ENCODE measurements around the gene ITGA5.

Gene ITGA5

DNA sequence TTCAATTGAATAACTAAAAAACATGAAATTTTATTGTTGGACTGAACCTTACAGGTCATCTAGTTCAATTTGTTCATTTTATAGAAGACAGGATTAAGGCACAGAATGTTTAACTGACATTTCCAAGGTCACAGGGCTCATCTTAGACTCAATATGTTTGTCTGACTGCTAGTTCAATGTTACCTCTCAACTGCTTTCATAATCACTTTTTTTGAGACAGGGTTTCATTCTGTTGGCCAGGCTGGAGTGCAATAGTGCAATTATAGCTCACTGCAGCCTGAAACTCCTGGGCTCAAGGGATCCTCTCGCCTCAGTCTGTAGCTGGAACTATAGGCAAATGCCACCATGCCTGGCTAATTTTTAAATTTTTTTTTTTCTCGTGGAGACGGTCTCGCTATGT lies 24.4 kb upstream of the ITGA5 start:
- H3K4me3 Mint-ChIP-seq: no peak overlapping the region
- H3K4me1 Mint-ChIP-seq: peaks cover 19% of the 10 kb centered on the region
- no peaks in the 10 kb centered on the region for H3K36me3 Mint-ChIP-seq (ENCODE audit: low read depth)
- H3K9me3 Mint-ChIP-seq: no peaks in the 10 kb centered on the region
- H3K27ac Mint-ChIP-seq: no peak overlapping the region
- TF ChIP-seq, protein P1, sequence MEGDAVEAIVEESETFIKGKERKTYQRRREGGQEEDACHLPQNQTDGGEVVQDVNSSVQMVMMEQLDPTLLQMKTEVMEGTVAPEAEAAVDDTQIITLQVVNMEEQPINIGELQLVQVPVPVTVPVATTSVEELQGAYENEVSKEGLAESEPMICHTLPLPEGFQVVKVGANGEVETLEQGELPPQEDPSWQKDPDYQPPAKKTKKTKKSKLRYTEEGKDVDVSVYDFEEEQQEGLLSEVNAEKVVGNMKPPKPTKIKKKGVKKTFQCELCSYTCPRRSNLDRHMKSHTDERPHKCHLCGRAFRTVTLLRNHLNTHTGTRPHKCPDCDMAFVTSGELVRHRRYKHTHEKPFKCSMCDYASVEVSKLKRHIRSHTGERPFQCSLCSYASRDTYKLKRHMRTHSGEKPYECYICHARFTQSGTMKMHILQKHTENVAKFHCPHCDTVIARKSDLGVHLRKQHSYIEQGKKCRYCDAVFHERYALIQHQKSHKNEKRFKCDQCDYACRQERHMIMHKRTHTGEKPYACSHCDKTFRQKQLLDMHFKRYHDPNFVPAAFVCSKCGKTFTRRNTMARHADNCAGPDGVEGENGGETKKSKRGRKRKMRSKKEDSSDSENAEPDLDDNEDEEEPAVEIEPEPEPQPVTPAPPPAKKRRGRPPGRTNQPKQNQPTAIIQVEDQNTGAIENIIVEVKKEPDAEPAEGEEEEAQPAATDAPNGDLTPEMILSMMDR (IDR thresholded peaks at IDR 0.05): no peak
- no peak for DNase-seq
- peaks cover 8% of the 10 kb centered on the region for H3K27me3 Mint-ChIP-seq (ENCODE audit: low read depth, poor library complexity)

GRCh38 chr12:54442961-54443360 lies 23.9 kb upstream of the ITGA5 start:
- TF ChIP-seq, protein P1 (IDR thresholded peaks at IDR 0.05): no peak
- H3K36me3 Mint-ChIP-seq (ENCODE audit: low read depth): no peaks in the 10 kb centered on the region

DNA sequence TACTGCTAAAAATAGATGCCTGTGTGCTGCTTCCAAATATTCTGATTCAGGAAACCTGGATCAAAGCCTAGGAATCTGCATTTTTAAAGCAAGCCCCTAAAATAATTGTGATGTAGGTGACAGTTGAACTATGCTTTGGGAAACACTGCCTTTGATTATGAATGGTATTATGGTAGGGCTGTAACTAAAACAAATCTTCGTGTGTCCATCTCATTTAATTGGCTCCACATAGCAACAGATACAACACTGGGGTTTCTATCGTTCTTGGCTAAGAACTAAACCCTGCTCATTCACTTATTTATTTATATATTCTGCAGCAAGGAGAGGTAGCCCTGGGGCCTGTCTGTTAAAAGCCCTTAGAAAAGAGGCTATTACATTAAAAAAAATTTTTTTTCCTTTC lies 23.0 kb upstream of the ITGA5 start:
- Mint-ChIP-seq H3K4me1 (peaks cover 19% of the 10 kb centered on the region), H3K27ac (no peak overlapping the region), H3K9me3 (no peaks in the 10 kb centered on the region), H3K4me3 (no peak overlapping the region), H3K36me3 (ENCODE audit: low read depth) (no peaks in the 10 kb centered on the region), H3K27me3 (ENCODE audit: low read depth, poor library complexity) (peaks cover 6% of the 10 kb centered on the region)
- TF ChIP-seq, protein P1 (IDR thresholded peaks at IDR 0.05): no peak
- DNase-seq: no peak

More at GRCh38 chr12:54442961-54443360, 23.9 kb upstream of the ITGA5 start:
- no peak for DNase-seq
- Mint-ChIP-seq H3K4me3 (no peak overlapping the region), H3K9me3 (no peaks in the 10 kb centered on the region), H3K27me3 (ENCODE audit: low read depth, poor library complexity) (peaks cover 6% of the 10 kb centered on the region), H3K4me1 (peaks cover 19% of the 10 kb centered on the region), H3K27ac (no peak overlapping the region)

DNA sequence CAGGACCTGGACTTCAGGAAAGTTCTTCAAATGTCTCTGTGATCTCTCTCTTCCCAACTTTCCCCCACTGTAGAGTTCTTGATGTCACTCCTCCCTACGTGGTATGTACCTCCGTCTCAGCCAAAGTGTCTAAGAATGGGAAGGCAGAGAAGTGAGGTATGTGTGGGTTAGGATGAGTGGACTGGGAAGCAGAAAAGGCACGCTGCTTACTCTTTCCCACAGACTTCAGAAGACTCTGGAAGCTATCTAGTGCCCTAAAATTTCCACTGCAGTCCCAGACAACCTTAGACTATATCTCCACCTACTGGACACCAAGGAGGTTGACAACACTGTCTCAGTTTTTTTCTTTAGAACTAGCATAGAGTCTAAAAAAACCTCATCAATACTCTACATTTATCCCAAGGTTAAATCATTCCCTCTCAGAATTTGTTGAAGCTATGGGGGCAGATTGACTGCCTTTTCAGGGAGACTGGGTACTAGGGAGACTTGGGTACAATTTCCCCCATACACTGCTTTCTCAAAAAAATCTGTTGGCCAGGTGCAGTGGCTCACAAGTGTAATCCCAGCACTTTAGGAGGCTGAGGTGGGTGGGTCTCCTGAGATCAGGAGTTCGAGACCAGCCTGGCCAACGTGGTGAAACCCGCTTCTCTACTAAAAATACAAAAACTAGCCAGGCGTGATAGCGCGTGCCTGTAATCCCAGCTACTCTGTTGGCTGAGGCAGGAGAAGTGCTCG lies 20.6 kb upstream of the ITGA5 start:
- Mint-ChIP-seq H3K27me3 (ENCODE audit: low read depth, poor library complexity) (peaks cover 3% of the 10 kb centered on the region), H3K4me1 (peaks cover 19% of the 10 kb centered on the region), H3K36me3 (ENCODE audit: low read depth) (no peaks in the 10 kb centered on the region), H3K27ac (no peak overlapping the region), H3K9me3 (no peaks in the 10 kb centered on the region), H3K4me3 (no peak overlapping the region)
- TF ChIP-seq, protein P1 (IDR thresholded peaks at IDR 0.05): peak; percentile 77
- DNase-seq: no peak

DNA sequence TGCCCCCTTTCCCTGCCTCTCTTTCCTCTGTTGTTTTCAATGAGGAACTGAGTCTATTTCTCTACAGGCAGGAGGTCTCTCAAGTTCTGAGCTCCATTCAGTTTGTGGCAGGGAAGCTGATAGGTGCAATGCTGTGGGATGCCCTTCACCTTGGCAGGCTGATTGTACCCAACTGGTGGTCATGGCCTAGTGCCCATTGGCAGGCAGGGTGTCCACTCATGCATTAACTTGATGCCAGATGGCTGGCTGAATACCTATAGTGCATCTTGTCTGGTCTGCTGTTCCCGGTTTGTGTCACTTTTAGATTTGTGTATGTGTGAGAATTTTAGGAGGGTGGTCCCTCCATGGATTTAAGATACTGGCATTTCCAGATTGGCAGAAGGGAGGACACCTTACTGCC lies 20.0 kb upstream of the ITGA5 start:
- Mint-ChIP-seq H3K4me1 (peaks cover 19% of the 10 kb centered on the region), H3K27ac (no peak overlapping the region), H3K27me3 (ENCODE audit: low read depth, poor library complexity) (peaks cover 3% of the 10 kb centered on the region), H3K36me3 (ENCODE audit: low read depth) (no peaks in the 10 kb centered on the region), H3K4me3 (no peak overlapping the region), H3K9me3 (no peaks in the 10 kb centered on the region)
- DNase-seq: no peak
- TF ChIP-seq, protein P1 (IDR thresholded peaks at IDR 0.05): no peak

DNA sequence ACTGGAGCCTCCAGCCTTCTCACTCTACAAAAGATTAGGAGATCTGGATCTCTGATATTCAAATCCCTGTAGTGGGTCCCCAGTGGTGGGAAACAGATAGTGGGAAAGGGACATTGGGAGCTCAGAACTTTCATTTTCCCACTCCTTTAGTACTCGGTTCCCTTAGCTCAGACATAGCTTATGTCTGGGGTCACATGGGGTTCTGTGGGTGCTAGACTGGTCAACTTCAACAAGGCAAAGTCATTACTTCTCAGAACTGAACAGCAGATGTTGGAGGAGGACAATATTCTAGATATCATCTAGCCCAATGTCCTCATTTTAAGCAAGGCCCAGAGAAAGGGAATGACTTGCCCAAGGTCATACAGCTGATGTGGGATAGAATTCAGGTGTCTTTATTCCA lies 19.5 kb upstream of the ITGA5 start:
- Mint-ChIP-seq H3K27me3 (ENCODE audit: low read depth, poor library complexity) (peaks cover 3% of the 10 kb centered on the region), H3K9me3 (no peaks in the 10 kb centered on the region), H3K36me3 (ENCODE audit: low read depth) (no peaks in the 10 kb centered on the region), H3K4me1 (peaks cover 21% of the 10 kb centered on the region), H3K27ac (no peak overlapping the region), H3K4me3 (no peak overlapping the region)
- TF ChIP-seq, protein P1 (IDR thresholded peaks at IDR 0.05): no peak
- DNase-seq: no peak

All from nephron progenitor cell (in vitro differentiated cells).